GM21737 (cell line): ENCODE data around the gene SMPD3.

Experiments used
- ATAC-seq: cut with Tn5 transposase; IDR thresholded peaks from one replicate; pipeline ENCODE4 v1.9.1; 2021; ENCODE audit warnings: mild to moderate bottlenecking, moderate library complexity; ENCODE audit not compliant: unreplicated experiment

SMPD3 gene

GRCh38 chr16:68444056-68444657 lies 4.2 kb downstream of the SMPD3 start:
- no peak for ATAC-seq

GRCh38 chr16:68436581-68436980 lies 11.7 kb downstream of the SMPD3 start:
- no peak for ATAC-seq

GRCh38 chr16:68434624-68435210 lies 13.6 kb downstream of the SMPD3 start:
- no peak for ATAC-seq

- no peak for ATAC-seq
Measured at GRCh38 chr16:68433316-68433715, 15.0 kb downstream of the SMPD3 start.

- ATAC-seq, result no peak
Measured at GRCh38 chr16:68432701-68433100, 15.6 kb downstream of the SMPD3 start.

GRCh38 chr16:68429076-68429854 lies 19.0 kb downstream of the SMPD3 start:
- no peak for ATAC-seq

- ATAC-seq, result no peak
Measured at GRCh38 chr16:68427649-68428303, 20.5 kb downstream of the SMPD3 start.

- ATAC-seq, result no peak
Measured at GRCh38 chr16:68426347-68426652, 22.0 kb downstream of the SMPD3 start.

GRCh38 chr16:68425498-68426346 lies 22.6 kb downstream of the SMPD3 start:
- ATAC-seq, result no peak

- ATAC-seq, result no peak
Measured at GRCh38 chr16:68423771-68424170, 24.5 kb downstream of the SMPD3 start.

- no peak for ATAC-seq
Measured at GRCh38 chr16:68422396-68422960, 25.8 kb downstream of the SMPD3 start.

GRCh38 chr16:68421076-68421475 lies 27.2 kb downstream of the SMPD3 start:
- no peak for ATAC-seq

- no peak for ATAC-seq
Measured at GRCh38 chr16:68420366-68420942, 27.9 kb downstream of the SMPD3 start.

GRCh38 chr16:68417711-68418301 lies 30.5 kb downstream of the SMPD3 start:
- peak; percentile 67 for ATAC-seq

- ATAC-seq, result no peak
Measured at GRCh38 chr16:68416057-68417046, 32.0 kb downstream of the SMPD3 start.

- ATAC-seq, result no peak
Measured at GRCh38 chr16:68414581-68414980, 33.7 kb downstream of the SMPD3 start.

- ATAC-seq, result no peak
Measured at GRCh38 chr16:68412061-68412460, 36.2 kb downstream of the SMPD3 start.

GRCh38 chr16:68411086-68411485 lies 37.2 kb downstream of the SMPD3 start:
- ATAC-seq, result no peak

- ATAC-seq, result no peak
Measured at GRCh38 chr16:68408967-68409366, 39.3 kb downstream of the SMPD3 start.
